Fibroblast of skin of left biceps (primary cell): ENCODE measurements around the gene GMDS.

ENCODE experiments used
- DNase-seq, 2 experiments: peaks; one replicate each; pipeline ENCODE4 v3.0.0-alpha.2; 2013; ENCODE audit warnings: low read depth in 2 of 2

GMDS gene

DNA sequence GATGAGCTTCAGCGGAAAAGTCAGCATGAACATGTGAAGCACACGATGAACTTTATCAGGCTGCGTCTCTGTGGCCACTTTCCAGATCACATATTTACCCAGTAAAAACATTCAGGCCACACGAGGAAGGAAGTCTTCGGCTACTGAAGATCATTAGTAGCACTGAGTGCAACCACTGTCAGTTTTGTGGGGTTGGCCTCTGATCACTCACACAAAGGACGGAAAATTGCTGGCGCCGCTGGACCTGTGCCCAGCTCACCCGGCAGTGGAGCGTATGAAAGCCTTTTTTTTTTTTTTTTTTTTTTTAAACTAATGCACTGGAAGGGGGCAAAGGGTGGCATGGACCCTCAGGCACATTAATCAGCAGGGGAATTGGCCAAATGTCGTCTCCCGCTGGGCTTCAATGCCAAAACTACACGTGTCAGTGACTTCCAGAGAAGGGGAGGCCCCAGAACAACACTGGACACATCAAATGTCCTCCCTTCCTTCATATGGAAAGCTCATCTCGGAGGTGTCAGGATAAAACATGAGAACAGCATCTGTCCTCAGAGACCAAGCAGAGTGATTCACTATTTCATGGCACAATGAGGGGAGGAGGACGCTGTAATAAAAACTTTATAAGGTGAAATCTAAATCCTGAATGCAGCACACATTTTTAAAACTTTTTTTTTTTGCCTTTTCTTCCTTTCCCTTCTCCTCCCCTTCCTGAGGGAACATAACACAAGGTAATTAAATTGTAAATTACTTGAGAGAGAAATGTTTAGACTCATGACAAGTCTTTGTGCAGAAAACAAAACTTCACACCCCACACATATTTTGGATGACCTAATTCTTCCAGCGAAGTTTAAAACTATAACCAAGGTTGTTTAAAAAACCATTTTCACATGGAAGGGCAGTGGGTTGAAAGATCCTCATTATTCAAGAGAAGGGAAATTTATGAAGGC lies 412.3 kb downstream of the GMDS start:
- DNase-seq, result no peak

DNA sequence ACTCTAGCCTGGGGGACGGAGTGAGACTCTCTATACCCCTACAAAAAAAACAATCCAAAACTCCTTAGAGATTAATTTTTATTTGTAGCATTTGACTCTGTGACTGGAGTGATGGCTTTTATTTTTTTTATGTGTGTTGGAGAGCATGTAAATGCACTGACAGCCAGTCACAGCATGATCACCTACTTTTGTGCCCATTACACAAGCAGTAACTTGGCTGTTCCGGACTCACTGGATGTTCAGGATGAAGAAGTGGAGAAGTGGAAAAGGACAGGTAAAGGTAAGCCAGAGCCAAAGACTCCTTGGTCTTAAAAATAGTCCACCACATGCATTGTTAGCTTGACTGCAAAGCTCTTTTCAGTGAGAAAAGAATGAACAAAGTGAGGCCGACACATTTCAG lies 413.0 kb downstream of the GMDS start:
- DNase-seq, result no peak

DNA sequence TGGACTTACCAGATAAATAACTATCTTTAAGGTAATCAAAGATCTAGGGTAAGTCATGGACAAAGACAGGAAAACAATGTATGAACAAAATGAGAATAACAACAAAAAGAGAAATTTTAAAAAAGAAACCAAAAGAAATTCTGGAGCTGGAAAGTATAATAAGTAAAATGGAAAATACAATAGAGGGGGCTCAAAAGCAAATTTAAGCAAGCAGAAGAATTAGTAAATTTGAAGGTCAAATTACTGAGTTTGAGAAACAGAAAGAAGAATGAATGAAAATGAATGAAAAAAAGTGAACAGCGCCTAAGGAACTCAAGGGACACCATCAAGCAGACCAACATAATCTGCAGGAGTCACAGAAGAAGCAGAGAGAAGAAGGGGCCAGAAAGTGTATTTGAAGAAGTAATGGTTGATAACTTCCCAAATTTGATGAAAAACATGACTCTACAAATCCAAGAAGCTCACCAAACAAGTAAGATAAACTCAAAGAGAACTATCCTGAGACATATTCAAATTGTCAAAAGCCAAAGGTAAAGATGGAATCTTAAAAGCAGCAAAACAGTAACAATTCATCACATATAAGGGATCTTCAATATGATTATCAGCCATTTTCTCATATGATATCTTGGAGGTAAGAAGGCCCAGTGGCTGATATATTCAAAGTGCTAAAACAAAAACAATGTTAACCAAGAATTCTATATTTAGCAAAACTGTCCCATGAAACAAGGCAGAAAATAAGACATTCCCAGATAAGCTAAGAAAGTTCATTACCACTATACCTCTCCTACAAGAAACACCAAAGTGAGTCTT lies 417.2 kb downstream of the GMDS start:
- DNase-seq, result no peak

- no peak for DNase-seq
These were observed 419.5 kb downstream of the GMDS start for GRCh38 chr6:1825926-1826325.

GRCh38 chr6:1825277-1825676 lies 420.1 kb downstream of the GMDS start:
- no peak for DNase-seq

DNA sequence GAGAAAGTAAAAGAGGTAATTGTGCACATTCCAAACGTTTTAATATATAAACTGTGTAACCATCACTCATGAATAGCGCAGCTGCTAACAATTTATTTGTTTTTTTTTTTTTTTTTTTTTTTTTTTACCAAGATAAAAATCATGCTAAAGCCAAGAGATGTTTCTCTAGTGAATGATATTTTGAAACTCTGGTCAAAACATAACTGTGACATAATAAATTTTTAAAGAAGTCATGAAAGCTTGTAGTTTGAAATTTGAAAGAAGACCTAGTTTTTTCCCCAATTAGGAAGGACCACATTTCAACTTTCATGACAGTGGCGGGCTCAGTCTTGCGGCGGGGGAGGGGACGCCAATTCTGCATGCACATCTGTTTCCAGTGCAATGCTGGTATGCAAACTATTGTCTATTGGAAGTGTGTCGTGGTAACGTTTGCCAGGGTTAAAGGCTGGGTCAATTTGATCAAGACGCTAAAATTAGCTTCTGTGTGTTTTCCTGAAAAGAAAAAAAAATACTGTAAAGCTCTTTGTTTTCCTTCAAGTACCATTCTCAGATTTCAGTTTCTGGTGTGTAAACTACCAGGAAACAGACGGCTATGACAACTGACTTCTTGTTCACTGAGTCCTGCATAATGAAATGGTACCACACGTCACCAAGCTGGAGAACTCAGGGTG lies 423.8 kb downstream of the GMDS start:
- peak; percentile 77 to 78 for DNase-seq

- no peak for DNase-seq
These were observed 424.3 kb downstream of the GMDS start for GRCh38 chr6:1821164-1821512.

GRCh38 chr6:1820714-1821113 lies 424.7 kb downstream of the GMDS start:
- no peak for DNase-seq

DNA sequence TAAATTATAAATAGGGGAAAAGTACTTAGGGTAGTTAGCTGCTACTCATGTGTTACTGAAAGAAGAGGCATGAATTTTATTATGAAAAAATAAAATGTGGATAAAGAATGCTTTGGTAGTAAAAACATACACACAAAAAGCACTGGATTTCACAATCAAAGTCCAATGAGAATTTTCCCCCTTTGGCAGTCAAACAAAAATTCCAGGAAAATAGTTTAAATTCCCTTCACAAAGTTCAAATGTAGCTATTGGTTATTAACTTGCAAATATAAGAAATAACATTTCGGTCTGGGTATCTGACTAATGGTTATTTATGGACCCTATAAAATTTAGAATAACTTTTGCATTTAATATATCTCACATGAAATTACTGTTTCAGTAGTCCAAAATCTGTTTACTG lies 425.2 kb downstream of the GMDS start:
- DNase-seq, result peak; percentile 79 to 80

DNA sequence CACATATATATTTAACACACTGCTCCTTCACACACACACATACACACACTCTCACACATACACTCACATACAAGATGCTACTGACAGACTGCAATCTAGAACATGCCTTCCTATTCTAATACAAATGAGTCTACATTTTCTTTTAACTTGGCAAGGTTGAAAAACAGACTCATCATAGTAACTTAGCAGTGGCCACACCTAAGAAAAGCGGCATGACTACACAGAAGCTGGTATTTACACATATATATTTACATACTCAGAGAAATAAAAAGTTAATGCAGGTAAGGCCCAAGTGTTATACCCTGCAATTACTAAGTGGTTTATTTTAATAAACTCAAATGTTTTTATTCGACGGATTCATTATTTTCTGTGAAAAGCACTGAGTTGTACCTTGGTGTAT lies 426.4 kb downstream of the GMDS start:
- no peak for DNase-seq

DNA sequence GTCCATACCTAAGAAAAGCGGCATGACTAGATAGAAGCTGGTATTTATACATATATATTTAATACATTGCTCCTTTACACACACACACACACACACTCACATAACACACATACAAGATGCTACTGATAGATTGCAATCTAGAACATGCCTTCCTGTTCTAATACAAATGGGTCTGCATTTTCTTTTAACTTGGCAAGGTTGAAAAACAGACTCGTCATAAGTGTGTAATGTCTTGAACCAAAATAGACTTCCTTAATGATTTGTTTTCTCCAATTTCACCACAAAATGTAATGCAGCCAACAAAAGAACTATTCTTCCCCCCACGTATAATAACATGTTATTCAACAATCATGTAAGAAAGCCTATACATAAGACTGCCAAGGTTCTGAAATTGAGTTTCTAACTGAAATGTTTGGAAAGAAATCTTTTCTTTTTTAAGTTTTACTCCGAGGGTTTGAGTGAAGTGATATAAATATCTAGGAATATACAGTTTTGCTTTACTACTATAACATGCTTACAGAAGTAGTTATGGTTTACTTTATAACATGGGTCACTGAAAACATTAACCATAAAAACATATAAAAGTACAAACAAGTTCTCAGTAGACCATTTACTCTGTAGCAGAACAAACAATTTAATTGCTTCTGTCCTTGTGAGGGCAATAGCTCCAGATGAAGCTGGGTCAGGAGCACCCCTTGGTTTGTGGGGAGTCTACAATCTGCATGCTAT lies 428.2 kb downstream of the GMDS start:
- peak in 1 of 2 experiments; percentile 40 for DNase-seq

DNA sequence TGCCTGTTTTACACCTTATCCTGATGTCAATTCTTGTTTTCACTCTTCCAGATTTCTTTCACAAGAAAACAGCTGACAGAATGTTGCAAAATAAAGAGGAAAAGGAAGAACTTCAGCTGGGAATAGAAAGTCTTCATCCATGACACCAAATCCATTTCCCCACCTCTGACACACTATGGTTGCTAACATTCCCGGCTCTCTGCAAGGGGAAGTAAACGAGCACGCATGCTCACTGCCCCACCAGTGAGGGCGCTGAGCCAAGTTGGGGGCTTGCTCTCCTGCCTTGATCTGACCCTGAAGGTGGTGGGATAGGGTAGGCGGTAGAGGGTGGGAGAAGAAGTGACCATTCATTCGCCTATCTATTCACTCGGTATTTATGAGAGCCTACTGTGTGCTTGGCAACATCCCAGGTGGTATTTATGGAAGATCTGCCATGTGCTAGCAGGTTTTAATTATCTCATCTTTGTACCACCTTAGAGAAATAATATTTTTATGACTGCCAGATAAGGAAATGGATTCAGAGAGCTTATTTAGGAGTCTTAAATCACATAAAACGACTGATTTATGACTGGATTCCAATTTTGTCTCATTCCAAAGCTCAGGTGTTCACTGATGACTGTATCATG lies 429.5 kb downstream of the GMDS start:
- no peak for DNase-seq

- DNase-seq, result no peak
These were observed 431.1 kb downstream of the GMDS start for GRCh38 chr6:1814279-1814678.

DNA sequence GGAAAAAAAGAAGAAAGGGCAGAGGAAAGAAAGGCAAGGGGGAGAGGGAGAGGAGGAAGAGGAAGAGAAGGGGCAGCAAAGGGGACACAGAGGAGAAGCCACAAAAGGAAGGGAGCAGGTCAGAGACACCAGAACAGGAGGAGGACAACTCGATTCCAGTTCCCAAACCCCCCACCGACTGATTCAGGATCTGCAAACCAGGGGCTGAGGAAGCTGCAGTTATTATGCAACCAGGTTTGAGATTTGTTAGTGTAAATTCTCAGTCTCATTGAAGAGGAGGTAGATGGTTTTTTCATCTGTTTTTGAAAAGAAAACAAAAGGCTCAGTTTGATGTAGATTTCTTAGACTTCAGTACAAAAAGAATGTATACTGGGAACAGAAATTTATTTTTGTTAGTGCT lies 432.9 kb downstream of the GMDS start:
- no peak for DNase-seq

GRCh38 chr6:1812034-1812433 lies 433.4 kb downstream of the GMDS start:
- DNase-seq, result no peak

- DNase-seq, result no peak
These were observed 434.5 kb downstream of the GMDS start for GRCh38 chr6:1810880-1811279.

GRCh38 chr6:1809291-1809988 lies 436.0 kb downstream of the GMDS start:
- no peak for DNase-seq

- no peak for DNase-seq
These were observed 438.5 kb downstream of the GMDS start for GRCh38 chr6:1806935-1807334.

GRCh38 chr6:1802491-1803395 lies 442.7 kb downstream of the GMDS start:
- DNase-seq, result no peak

- DNase-seq, result no peak
These were observed 444.0 kb downstream of the GMDS start for GRCh38 chr6:1801401-1801800.
